ENCODE results near the gene CST7. TPM values are rescaled to one million over a fixed set of nuclear protein-coding genes. Genes with fewer than 3 reads are reported as not detected.
"Not testable (repeated sequence)": the region's sequence is repeated elsewhere in the genome, so short reads cannot be mapped to it uniquely, and the experiment has no call there.

The CST7 gene
- total RNA-seq, 1 donor from 2014 or later, result 6.7 TPM

GRCh38 chr20:24946376-24946775 is 2.7 kb upstream of the CST7 start:
- ATAC-seq; DNase-seq (ENCODE audit: low spot score); intact Hi-C loops (cut with DNase I): not testable (repeated sequence)

DNA sequence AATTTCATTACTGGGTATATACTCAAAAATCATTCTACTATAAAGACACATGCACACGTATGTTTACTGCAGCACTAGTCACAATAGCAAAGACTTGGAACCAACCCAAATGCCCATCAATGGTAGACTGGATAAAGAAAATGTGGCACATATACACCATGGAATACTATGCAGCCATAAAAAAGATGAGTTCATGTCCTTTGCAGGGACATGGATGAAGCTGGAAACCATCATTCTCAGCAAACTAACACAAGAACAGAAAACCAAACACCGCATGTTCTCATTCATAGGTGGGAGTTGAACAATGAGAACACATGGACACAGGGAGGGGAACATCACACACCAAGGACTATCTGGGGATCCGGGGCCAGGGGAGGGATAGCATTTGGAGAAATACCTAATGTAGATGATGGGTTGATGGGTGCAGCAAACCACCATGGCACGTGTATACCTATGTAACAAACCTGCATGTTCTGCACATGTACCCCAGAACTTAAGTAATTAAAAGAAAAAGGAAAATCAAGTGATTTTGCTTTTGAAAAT is 602 bp upstream of the CST7 start:
- DNase-seq (ENCODE audit: low spot score); ATAC-seq; intact Hi-C loops (cut with DNase I): not testable (repeated sequence)

DNA sequence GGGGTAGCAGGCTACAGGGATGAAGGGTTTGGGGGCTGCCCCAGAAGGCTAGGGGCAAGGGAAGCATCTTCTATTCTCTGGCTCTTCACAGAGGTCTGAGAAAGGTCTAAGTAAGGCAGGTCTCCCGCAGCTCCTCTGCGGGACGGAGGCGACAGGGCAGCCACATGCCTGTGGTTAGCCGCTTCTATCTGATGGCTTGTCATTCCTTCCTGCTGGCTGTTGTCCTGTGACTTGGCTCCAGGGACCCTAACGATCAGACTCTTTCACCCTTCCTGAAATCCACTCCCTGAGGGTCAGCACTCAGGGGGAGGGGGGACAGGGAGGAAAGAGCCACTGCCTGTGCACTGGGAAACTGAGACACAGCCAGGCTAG is 673 bp downstream of the CST7 start:
- DNase-seq (ENCODE audit: low spot score) (peak; percentile 18), ATAC-seq (peak; percentile 49)
- intact Hi-C loops (cut with DNase I), result no loop called here

GRCh38 chr20:24950128-24950835 is 1.2 kb downstream of the CST7 start:
- intact Hi-C loops (cut with DNase I), result no loop called here
- DNase-seq (ENCODE audit: low spot score) (peak; percentile 54), ATAC-seq (peak; percentile 11)

- peak; percentile 39 for DNase-seq (ENCODE audit: low spot score)
- no peak for ATAC-seq
- intact Hi-C loops (cut with DNase I), result no loop called here
Observed at GRCh38 chr20:24950836-24951525, 1.9 kb downstream of the CST7 start.

GRCh38 chr20:24951536-24952083 is 2.5 kb downstream of the CST7 start:
- ATAC-seq (no peak), DNase-seq (ENCODE audit: low spot score) (peak; percentile 48)
- intact Hi-C loops (cut with DNase I), result no loop called here

DNA sequence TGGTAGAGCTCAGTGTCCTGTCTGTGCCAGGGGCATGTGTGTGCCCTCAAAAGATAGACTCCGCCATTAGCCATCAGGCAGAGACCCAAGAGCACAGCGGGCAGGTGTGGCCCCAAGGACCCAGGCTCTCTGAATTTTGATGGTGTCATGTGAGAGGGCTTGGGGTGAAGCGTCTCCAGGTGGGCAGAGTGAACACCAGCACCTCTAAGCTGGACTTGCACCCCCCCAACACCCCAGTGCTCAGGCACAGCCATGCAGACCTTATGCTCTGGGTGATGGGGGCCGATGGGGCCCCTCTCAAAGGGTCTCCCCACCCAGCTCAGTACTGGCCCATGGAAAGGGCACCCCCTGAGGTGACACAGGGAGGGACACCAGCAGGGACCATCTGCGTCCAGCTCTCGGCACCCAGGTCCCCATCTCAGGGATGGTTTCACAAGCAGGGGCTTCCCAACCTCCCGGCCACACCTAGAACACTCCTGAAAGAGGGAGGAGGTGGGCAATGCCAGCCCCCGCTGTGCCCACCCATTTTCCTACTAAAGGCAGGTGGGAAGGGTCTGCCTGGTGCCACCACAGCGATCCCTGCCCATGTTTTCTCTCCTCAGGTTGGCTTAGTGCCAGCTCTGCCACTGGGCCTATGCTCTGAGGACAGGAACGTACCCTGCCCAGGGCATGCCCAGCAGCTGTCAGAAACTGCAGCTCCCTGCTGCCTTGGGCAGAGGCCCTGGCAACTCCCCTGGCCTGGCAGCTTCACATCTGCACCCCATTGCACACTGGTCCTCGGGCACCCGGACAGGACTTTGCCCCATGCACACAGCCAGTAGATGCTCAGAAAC is 3.5 kb downstream of the CST7 start:
- ATAC-seq (no peak), DNase-seq (ENCODE audit: low spot score) (peak; percentile 54)

DNA sequence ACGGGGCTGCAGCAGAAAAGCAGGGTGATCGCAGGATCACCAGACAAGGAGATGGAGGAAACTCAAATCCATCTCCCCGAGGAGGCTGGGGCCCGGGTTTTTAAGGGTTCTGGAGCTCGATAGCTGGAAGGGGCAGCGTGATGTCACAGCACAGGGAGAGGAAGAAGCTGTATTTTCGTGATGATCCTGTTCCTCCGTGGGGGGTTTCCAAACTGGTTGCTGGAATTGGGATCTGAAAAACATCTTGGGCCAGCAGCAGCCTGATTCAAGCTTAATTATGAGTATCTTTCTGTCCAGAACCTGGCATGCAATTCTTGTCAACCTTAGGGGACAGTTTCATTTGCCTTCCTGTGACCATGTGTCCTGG is 4.1 kb downstream of the CST7 start:
- intact Hi-C loops (cut with DNase I), result no loop called here
- ATAC-seq, result no peak
- DNase-seq (ENCODE audit: low spot score), result no peak

More for the DNA sequence above, 3.5 kb downstream of the CST7 start:
- intact Hi-C loops (cut with DNase I), result no loop called here

DNA sequence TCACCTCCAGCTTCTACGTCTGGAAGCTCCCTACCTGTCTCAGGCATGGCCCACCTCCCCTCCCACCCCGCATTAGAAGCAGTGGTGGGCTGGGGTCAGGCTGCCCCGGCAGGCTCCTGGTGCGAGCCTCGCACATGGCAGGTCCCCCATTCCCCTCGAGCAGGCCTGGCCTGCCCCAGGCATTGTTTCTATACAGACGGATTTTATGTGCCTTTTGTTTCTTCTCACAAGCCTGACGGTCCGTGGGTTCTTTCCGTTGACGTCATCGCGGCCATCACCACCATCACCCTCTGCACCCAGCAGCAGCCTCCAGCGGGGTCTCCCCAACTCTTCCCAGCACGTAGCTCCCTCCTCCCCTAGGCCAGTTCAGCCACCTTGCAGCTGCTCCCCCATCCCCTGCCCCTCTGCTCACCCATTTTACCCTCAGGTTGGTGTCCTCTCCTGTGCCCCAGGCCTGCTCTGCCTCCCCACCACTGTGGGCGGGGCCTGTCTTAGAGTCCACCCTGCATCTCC is 4.6 kb downstream of the CST7 start:
- no peak for ATAC-seq
- intact Hi-C loops (cut with DNase I), result no loop called here
- peak; percentile 46 for DNase-seq (ENCODE audit: low spot score)

DNA sequence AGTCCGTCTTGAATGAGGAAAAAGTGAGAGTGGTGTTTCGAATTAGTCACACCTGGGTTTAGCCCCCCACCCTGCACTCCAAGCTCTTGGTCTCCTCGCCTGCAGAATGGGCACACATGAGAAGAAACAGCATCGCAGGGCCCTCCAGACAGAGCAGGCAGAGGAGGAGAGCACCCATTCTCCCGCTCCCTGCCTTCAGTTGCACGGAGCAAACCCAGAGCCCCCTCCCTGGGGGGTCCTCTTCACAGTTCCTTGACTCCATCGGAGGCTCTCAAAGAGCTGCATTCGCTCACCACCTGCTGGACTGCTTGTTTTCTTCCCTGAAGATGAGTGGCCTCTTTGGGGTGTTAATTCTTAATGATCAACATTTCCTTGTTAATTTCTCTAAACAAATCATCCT is 5.1 kb downstream of the CST7 start:
- DNase-seq (ENCODE audit: low spot score) (no peak), ATAC-seq (no peak)
- intact Hi-C loops (cut with DNase I), result no loop called here

DNA sequence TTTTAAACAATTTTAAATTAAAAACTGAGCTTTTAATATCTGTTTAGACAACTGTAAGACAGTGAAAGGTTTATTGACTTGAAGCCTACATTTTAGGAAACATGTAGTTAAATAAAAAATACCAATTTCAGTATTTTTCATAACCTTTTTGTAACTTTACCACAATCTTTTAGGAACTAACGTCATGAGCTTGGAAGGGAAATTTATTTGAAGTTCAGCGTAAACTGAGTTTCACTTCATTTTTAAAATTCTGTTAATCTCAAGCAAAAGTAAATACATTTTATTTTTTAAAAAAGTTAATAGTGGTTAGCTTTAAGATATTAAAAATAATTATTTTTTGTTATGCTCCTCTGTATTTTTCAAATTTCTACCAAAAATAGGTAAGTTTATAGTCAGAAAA is 5.5 kb downstream of the CST7 start:
- intact Hi-C loops (cut with DNase I), result no loop called here
- DNase-seq (ENCODE audit: low spot score) (no peak), ATAC-seq (no peak)

DNA sequence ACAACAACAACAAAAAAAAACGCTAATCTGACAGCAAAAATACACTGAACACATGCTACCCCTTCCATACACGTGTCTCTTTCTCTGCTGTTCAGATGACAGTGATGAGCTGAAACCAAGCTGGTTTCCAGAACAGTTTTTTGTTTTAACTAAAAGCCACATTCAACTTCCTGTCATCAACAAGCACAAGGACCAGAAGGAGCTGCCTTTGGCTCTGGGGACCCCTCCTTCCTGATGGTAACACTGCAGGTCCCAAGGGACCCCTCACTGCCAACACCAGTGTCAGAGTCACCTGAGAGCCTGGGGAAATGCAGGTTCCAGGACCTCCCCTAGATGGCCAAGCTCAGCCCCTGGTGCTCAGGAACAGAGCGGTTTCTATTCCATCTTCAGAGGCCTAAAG is 6.0 kb downstream of the CST7 start:
- ATAC-seq (no peak), DNase-seq (ENCODE audit: low spot score) (peak; percentile 48)
- intact Hi-C loops (cut with DNase I), result no loop called here

GRCh38 chr20:24956001-24956841 is 7.2 kb downstream of the CST7 start:
- intact Hi-C loops (cut with DNase I), result no loop called here
- DNase-seq (ENCODE audit: low spot score) (peak; percentile 50), ATAC-seq (no peak)

GRCh38 chr20:24957326-24958016 is 8.4 kb downstream of the CST7 start:
- ATAC-seq, result no peak
- intact Hi-C loops (cut with DNase I), result no loop called here
- DNase-seq (ENCODE audit: low spot score), result peak; percentile 52

GRCh38 chr20:24958506-24959385 is 9.7 kb downstream of the CST7 start:
- ATAC-seq (no peak), DNase-seq (ENCODE audit: low spot score) (peak; percentile 39)
- intact Hi-C loops (cut with DNase I), result no loop called here

DNA sequence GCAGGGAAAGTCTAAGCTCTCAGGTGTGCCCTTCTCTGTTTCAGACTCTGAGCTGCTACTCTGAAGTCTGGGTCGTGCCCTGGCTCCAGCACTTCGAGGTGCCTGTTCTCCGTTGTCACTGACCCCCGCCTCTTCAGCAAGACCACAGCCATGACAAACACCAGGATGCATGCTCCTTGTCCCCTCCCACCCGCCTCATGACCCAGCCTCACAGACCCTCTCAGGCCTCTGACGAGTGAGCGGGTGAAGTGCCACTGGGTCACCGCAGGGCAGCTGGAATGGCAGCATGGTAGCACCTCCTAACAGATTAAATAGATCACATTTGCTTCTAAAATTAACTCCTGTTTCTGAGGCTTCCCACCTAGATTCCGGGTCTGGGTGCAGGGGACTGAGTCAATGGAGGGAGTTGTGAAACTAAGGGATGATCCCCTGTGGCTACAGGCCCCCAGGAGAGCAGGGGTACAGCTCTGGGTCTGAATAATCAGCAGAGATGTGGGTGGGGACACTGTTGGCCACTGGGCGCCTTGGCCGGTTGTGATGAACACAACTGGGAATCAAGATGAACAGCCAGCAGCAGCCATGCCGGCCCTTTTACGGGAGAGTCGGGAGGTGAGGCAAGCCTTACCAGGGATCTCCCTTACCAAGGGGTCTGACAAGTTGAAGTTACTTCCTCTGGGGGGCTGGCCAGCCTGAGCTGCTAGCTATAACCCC is 10.7 kb downstream of the CST7 start:
- intact Hi-C loops (cut with DNase I), result no loop called here
- DNase-seq (ENCODE audit: low spot score), result peak; percentile 44
- no peak for ATAC-seq

All from sciatic nerve (tissue), 2 donors.